ENCODE data around the gene SETBP1.

SETBP1 gene

DNA sequence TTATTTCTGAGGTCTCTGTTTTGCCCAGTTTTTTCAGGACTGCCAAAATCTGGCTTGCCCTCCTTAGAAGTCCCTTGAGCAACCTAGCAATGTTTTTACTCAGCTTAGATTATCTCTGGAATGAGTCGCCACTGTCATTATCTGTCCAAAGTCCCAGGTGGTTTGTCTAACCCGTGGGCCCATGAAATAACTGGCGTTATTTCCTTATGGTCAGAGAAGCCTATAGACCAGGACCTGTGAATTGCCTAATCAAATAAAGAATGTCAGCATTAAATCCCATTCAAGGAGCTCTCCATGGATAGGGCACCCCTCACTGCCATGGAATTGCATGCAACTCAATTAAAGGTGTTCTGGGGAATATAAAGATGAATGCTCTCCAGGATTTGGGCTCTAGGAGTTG is 373.9 kb downstream of the SETBP1 start:
- no peak for DNase-seq

DNA sequence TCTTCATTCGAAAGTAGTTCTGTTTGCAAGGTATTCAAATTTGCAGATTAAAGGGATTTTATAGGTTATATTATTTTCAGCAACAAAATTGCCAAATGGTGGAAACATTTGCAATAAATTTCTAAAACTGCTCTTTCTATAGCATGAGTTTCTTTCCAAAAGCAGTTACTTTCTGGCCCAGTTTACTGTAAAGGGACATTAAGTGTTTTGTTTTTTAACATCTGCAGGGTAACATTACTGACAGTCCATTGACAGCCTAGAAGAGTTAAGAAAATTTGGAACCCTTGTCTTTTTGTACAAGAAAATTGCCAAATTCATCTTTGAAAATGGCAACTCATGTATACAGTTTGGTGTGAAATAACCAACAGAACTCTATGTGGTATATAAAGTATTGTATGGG is 375.1 kb downstream of the SETBP1 start:
- DNase-seq, result no peak

GRCh38 chr18:45056926-45057325 is 376.2 kb downstream of the SETBP1 start:
- DNase-seq, result no peak

GRCh38 chr18:45057955-45058600 is 377.4 kb downstream of the SETBP1 start:
- DNase-seq, result no peak

GRCh38 chr18:45059695-45060094 is 379.0 kb downstream of the SETBP1 start:
- DNase-seq, result peak; percentile 5

DNA sequence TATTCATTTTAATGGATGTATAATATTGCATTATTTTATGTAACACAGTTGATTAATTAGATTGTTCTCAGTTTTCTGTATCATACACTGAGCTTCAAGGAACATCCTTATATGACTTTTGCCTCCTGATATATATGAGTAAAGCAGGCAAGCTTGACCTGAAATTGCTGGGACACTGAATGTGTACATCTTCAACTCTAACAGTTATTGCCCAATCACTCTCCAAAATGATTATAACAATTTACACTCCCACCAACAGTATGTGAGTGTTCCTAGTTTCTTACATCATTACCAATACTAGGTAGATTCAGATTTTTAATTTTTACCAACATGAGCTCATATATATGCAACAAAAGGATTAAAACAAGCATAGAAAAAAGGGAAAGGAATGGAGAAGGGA is 379.4 kb downstream of the SETBP1 start:
- no peak for DNase-seq

- DNase-seq, result no peak
Observed at GRCh38 chr18:45061359-45061758, 380.7 kb downstream of the SETBP1 start.

GRCh38 chr18:45063246-45064038 is 382.8 kb downstream of the SETBP1 start:
- no peak for DNase-seq

- DNase-seq, result no peak
Observed at GRCh38 chr18:45066210-45066609, 385.5 kb downstream of the SETBP1 start.

GRCh38 chr18:45066886-45067285 is 386.2 kb downstream of the SETBP1 start:
- no peak for DNase-seq

- DNase-seq, result no peak
Observed at GRCh38 chr18:45068400-45069094, 387.9 kb downstream of the SETBP1 start.

DNA sequence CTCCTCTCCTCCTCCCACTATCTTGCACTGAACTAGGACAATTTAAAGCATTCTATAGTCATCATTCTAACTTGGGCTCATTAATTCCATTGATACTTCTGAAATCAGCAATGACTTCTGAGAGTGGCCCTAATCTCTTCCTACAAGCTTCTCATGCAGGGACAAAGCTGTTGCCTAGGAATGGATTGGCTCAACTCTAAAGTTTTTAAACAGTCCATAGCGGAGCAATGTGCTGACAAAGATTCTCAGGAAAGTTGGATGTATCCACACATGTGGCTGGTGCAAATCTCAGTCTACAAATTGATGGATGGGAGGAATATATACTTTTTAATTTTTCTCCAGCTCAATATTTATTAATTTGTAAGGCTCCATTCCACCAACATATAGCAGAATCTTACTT is 388.9 kb downstream of the SETBP1 start:
- DNase-seq, result no peak

- no peak for DNase-seq
Observed at GRCh38 chr18:45071956-45072355, 391.3 kb downstream of the SETBP1 start.

DNA sequence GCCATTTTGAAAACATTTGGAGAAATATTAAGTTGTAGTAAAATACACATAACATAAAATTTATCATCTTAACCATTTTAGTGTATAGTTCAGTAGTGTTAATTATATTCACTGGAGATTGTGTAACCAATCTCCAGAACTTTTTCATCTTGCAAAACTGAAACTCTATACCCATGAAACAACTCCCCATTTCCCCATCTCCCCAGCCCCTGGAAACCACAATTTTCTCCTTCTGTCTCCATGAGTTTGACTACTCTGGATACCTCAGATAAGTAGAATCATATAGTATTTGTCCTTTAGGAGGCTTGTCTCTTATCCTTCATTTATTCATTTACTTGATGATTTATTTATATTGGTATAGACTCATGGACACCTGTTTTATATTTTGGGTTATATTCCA is 392.9 kb downstream of the SETBP1 start:
- no peak for DNase-seq

GRCh38 chr18:45081566-45082181 is 401.0 kb downstream of the SETBP1 start:
- no peak for DNase-seq

DNA sequence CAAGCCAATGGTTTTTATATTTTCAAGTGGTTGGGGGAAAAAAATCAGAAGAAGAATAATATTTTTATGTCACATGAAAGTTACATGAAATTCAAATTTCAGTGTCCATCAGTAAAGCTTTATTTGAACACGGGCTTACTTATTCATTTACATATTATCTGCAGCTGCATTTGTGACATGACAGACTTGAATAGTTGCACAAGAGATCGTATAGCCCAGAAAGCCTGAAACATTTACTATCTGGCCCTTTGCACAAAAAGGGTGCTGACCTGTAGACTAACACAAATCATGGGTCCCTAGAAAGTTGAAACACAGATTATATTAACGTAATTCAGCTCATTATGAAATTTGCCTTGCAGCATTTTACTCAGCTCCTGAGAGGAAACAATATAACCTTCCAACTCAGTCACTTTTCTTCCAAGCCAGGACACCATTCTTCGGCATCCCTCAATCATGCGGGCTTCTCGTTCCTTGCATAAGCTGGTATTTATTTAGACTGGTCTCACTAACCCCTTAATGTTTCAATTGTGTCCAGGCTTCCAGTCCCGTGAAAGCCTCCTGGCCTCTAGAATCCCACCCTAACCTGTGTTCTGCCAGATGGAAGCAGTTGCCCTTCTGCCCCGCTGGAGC is 402.7 kb downstream of the SETBP1 start:
- no peak for DNase-seq

DNA sequence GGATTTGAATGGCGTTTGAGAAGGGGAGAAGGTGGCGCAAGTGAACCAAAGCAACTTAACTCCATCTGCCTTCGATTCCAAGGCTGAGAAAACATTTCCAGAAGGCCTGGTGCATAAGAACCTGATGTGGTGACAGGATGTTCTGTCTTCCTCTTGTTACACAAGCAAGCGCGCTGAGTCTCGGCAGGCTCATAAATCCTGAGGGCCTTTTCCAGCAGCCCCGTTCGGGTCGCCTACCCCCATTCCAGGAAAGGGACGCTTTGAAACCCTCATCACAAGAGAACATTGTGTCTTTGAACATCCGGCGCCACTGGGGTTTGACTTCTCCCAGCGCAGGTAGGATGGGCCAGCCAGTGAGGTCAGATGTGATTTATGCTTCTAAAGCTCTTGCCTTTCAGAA is 403.5 kb downstream of the SETBP1 start:
- no peak for DNase-seq

- no peak for DNase-seq
Observed at GRCh38 chr18:45085916-45086624, 405.4 kb downstream of the SETBP1 start.

DNA sequence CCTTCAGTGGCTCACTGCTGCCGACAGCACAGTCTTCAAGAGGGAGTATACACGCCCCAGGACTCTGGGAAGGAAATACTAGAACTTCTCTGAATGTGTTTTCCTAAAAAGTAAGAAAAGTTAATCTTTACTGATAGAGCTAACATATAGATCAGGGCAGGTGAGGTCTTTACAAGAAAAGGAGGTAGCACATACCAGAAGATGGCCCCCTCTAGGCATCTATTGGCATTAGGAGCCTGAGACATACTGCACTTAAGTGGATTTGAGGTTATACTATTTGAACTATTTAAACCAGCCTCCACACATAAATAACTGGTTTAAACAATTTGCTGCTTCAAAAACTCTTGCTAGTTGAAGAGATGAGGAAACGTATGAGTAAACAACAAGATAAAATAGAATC is 406.1 kb downstream of the SETBP1 start:
- DNase-seq, result no peak

DNA sequence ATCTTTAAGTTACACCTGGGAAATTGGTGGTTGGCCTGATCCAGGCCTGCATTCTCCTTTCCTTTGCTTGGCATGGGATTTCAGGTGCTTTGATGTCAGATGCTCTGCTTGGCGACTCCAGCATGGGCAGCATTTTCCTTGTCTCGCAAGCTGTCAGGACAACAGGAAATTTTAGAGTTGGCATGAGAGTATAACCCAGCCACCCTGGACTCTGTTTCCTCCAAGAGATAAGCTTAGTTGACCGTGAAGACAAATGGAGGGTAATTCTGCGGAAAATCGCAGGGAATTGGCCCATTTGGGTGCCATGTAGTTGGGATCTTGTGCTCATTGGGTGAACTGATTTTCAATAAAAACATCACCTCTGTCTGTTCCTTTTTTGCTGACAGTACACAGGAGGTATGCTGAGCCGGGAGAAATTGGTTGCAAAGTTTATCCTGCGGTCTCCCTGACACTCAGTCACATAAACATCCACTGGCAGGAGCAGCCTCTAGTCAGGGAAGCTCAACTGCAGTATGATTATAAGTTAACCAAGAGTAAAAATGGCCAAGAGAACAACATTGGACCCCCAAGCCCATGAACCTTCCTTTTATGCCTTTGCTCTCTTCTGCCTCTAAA is 409.9 kb downstream of the SETBP1 start:
- DNase-seq, result no peak

DNA sequence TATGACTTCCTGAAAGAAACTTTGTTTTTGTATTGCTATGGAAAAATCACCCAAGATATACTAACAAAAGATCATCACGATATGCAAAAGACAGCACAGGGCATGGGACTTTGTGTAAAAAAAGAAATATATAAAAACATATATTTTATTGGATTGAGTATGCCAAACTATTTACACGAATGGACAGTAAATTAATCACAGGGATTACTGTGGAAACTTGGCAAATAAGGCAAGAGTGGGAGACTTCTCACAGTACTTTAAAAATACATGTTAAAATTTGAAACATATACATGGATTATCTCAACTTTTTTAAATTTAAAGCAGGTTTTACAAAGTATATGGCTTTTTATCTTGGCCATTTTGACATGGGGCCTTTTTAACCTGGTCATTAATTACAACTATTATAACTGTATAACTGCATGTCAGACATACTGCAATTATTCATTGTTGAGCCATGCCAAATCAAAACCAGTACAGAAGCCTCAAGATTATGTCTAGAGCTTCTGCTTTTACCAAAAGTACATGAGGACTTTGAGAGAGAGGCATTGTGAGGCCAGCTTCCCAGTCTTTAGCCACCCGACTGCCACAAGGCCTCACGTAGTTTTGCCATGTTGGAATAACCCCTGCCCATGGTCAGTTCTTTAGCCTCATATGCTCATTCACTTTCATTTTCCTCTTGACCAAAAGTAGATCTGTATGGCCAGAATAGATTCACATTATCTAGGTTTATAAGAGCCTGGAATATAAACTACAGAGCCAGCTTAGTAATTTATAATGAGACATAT is 419.8 kb downstream of the SETBP1 start:
- DNase-seq, result no peak
